GM12878 (cell line): Measurements from ENCODE around the gene COMMD10. TPM values are rescaled to one million over a fixed set of nuclear protein-coding genes. Genes with fewer than 3 reads are reported as not detected.

Experiments used
- ATAC-seq: fragments of 200-7000 bp; cut with Tn5 transposase; 3 replicates; pipeline ENCODE4 v1.9.1; 2020; ENCODE audit warnings: mild to moderate bottlenecking, moderate library complexity
- BruUV-seq: library from RNA; stranded (reverse); fragments of 400-500 nt; replicated peaks from 2 replicates; lab custom pipeline; 2021; lab: Mats Ljungman, UMichigan
- CTCF ChIA-PET: fragments of 300-600 bp; sonication (Branson Sonifier 250); formaldehyde crosslinking; extraction: SDS; loops from one replicate; lab custom pipeline; 2021; ENCODE audit warnings: inconsistent platforms; lab: Yijun Ruan, JAX
- POLR2A ChIA-PET: fragments of 350-600 bp; formaldehyde crosslinking; extraction: SDS; loops from one replicate; lab custom pipeline; 2021; ENCODE audit warnings: inconsistent platforms; lab: Charles Lee
- RAD21 ChIA-PET: fragments of 300-600 bp; sonication (Branson Sonifier 250); formaldehyde crosslinking; loops from one replicate; lab custom pipeline; 2023; ENCODE audit warnings: antibody characterized with exemption; ENCODE audit not compliant: unreplicated experiment; lab: Charles Lee
- SMC1A ChIA-PET: fragments of 300-600 bp; sonication (Branson Sonifier 250); formaldehyde crosslinking; loops from one replicate; lab custom pipeline; 2023; ENCODE audit not compliant: unreplicated experiment, uncharacterized antibody; lab: Charles Lee
- DNase-seq: peaks from one replicate; pipeline ENCODE4 v3.0.0-alpha.2; 2011; ENCODE audit warnings: low read depth, low spot score
- FAIRE-seq: peaks from 3 replicates; lab custom pipeline; 2011; peaks lifted over from hg19 to GRCh38; lab: Jason Lieb, UNC
- H2AFZ ChIP-seq: 2 replicates; pipeline ENCODE4 v1.6.0; 2011; ENCODE audit warnings: low read depth, low read length, control low read depth; ENCODE audit not compliant: control insufficient read depth
- H3K27ac ChIP-seq: 2 replicates; pipeline ENCODE4 v1.5.1; 2011; ENCODE audit warnings: control low read depth; ENCODE audit not compliant: control insufficient read depth, insufficient read depth
- H3K27me3 ChIP-seq, 2 experiments: replicated peaks in 1 of 2; 2 replicates each; pipeline versions ENCODE4 v1.6.0 to v1.6.1; 2011; ENCODE audit warnings: low read length in 1 of 2; ENCODE audit not compliant: control insufficient read depth in 2 of 2, insufficient read depth in 2 of 2
- H3K36me3 ChIP-seq, 2 experiments: 2 replicates each; pipeline ENCODE4 v1.5.1; 2011; ENCODE audit warnings: low read length in 1 of 2; ENCODE audit not compliant: control insufficient read depth in 2 of 2, insufficient read depth in 2 of 2
- H3K4me1 ChIP-seq: 2 replicates; pipeline ENCODE4 v1.6.1; 2011; ENCODE audit warnings: mild to moderate bottlenecking, low read length, moderate library complexity, mixed read lengths; ENCODE audit not compliant: control insufficient read depth, insufficient read depth
- H3K4me2 ChIP-seq: 2 replicates; pipeline ENCODE4 v1.6.0; 2011; ENCODE audit warnings: control low read depth; ENCODE audit not compliant: control insufficient read depth, insufficient read depth
- H3K4me3 ChIP-seq: fragments of 200-600 bp; sonication (generic); 2 replicates; pipeline ENCODE4 v1.5.1; 2016
- H3K79me2 ChIP-seq: 2 replicates; pipeline ENCODE4 v1.6.0; 2011; ENCODE audit warnings: low read length; ENCODE audit not compliant: control insufficient read depth, insufficient read depth
- H3K9ac ChIP-seq: 2 replicates; pipeline ENCODE4 v1.8.0; 2011; ENCODE audit warnings: low read length, control low read depth, mixed read lengths; ENCODE audit not compliant: control insufficient read depth, insufficient read depth
- H3K9me3 ChIP-seq: replicated peaks from 3 replicates; pipeline ENCODE4 v1.5.1; 2011; ENCODE audit warnings: mild to moderate bottlenecking, low read length; ENCODE audit not compliant: control insufficient read depth, insufficient read depth
- H4K20me1 ChIP-seq: 2 replicates; pipeline ENCODE4 v1.6.0; 2011; ENCODE audit not compliant: control insufficient read depth, insufficient read depth
- ATF3 ChIP-seq: IDR thresholded peaks from 2 replicates; pipeline ENCODE4 v1.6.1; 2011; ENCODE audit warnings: low read depth, mild to moderate bottlenecking, low read length, moderate library complexity, borderline replicate concordance; ENCODE audit errors: extremely low read depth
- CEBPB ChIP-seq, 2 experiments: fragments of 150-350 bp in 1 of 2; IDR thresholded peaks; 2 replicates each; pipeline ENCODE4 v1.6.1; 2012 to 2014; ENCODE audit warnings: low read depth in 2 of 2, low read length in 2 of 2, borderline replicate concordance in 1 of 2, inconsistent platforms in 1 of 2
- EP300 ChIP-seq, 2 experiments: fragments of 150-350 bp in 1 of 2; IDR thresholded peaks; 2 replicates each; pipeline ENCODE4 v1.6.1; 2011 to 2012; ENCODE audit warnings: low read depth in 2 of 2, low read length in 2 of 2, borderline replicate concordance in 1 of 2, improper control_type of control experiment in 1 of 2, inconsistent platforms in 1 of 2; ENCODE audit not compliant: control insufficient read depth in 1 of 2
- HDGF ChIP-seq: fragments of 450-650 bp; IDR thresholded peaks from 2 replicates; pipeline ENCODE4 v1.6.1; 2016; ENCODE audit warnings: antibody characterized with exemption
- IRF4 ChIP-seq: IDR thresholded peaks from 2 replicates; pipeline ENCODE4 v1.6.1; 2011; ENCODE audit warnings: low read depth, low read length
- KDM1A ChIP-seq: fragments of 200-600 bp; sonication (generic); IDR thresholded peaks from 2 replicates; pipeline ENCODE4 v1.6.1; 2016; ENCODE audit warnings: borderline replicate concordance
- PAX5 ChIP-seq: IDR thresholded peaks from 2 replicates; pipeline ENCODE4 v1.6.1; 2011; ENCODE audit warnings: low read depth, low read length, borderline replicate concordance
- RBBP5 ChIP-seq: fragments of 200-600 bp; sonication (generic); conservative IDR thresholded peaks from 2 replicates; pipeline ENCODE4 v1.6.1; 2016
- RELA ChIP-seq: fragments of 450-650 bp; IDR thresholded peaks from 2 replicates; pipeline ENCODE4 v1.8.0; 2014; ENCODE audit warnings: borderline replicate concordance; ENCODE audit not compliant: partially characterized antibody
- SMC3 ChIP-seq: IDR thresholded peaks from 2 replicates; pipeline ENCODE4 v1.6.1; 2011; ENCODE audit warnings: low read length, improper control_type of control experiment, borderline replicate concordance
- TARDBP ChIP-seq: IDR thresholded peaks from 2 replicates; pipeline ENCODE4 v1.6.1; 2016; ENCODE audit warnings: borderline replicate concordance
- TCF3 ChIP-seq: IDR thresholded peaks from 2 replicates; pipeline ENCODE4 v1.6.1; 2012; ENCODE audit warnings: low read depth, mild to moderate bottlenecking, low read length, borderline replicate concordance; ENCODE audit not compliant: insufficient read depth
- ZNF24 ChIP-seq: fragments of 450-650 bp; IDR thresholded peaks from 2 replicates; pipeline ENCODE4 v1.6.1; 2017; ENCODE audit warnings: antibody characterized with exemption, mild to moderate bottlenecking
- ZNF687 ChIP-seq: fragments of 450-650 bp; IDR thresholded peaks from 2 replicates; pipeline ENCODE4 v1.6.1; 2017; ENCODE audit warnings: mild to moderate bottlenecking, moderate library complexity
- ZZZ3 ChIP-seq: IDR thresholded peaks from 2 replicates; pipeline ENCODE4 v1.6.1; 2011; ENCODE audit warnings: low read depth; ENCODE audit not compliant: control insufficient read depth, insufficient read length
- WGBS: methylation state at CpG from one replicate; pipeline ENCODE4 v1.1.6; 2016; ENCODE audit warnings: low lambda C conversion rate; ENCODE audit not compliant: insufficient replicate concordance, insufficient coverage; ENCODE audit errors: missing lambda C conversion rate; 5-methylcytosine and 5-hydroxymethylcytosine counted together
- in situ Hi-C: fragments of 300-500 bp; cut with MboI; formaldehyde crosslinking; loops from 9 replicates; pipeline ENCODE4 v1.14.3; 2018; ENCODE audit warnings: mixed read lengths
- intact Hi-C: fragments of 100-400 bp; cut with micrococcal nuclease; formaldehyde crosslinking; loops from one replicate; pipeline ENCODE4 v1.14.2; 2022; ENCODE audit not compliant: unreplicated experiment
- polyA plus RNA-seq, 11 experiments: library from polyadenylated mRNA; depleted of rRNA in 4 of 11; unstranded in 6 of 11; stranded (reverse) in 5 of 11; fragments of >200 nt; fragmentation: Nextera tagmentation in 4 of 11; fragmentation: Illumina TruSeq in 1 of 11; extraction: Ambion mirVana in 4 of 11; extraction: Trizol in 1 of 11; gene quantifications; 1 replicate in 1 of 11; 2 replicates in 10 of 11; pipeline versions ENCODE4 v1.2.1 to v1.2.3, GENCODE V29; 2011 to 2016; ENCODE audit warnings: inconsistent platforms in 2 of 11, missing spikeins in 2 of 11, low read depth in 1 of 11
- total RNA-seq, 4 experiments: library from RNA; depleted of rRNA in 3 of 4; stranded (reverse); fragments of >200 nt in 3 of 4; fragmentation: Illumina TruSeq in 1 of 4; extraction: Trizol in 1 of 4; gene quantifications; 2 replicates each; pipeline versions ENCODE4 v1.2.1 to v1.2.3, GENCODE V29; 2013 to 2021

The COMMD10 gene
- total and polyA plus RNA-seq, 10 of the 15 experiments (the other 5 are each of a cell fraction or from before 2014, with no cell fraction given) = 19.6 to 98.7 (median 28.0) TPM

GRCh38 chr5:116174111-116174510 lies 89.3 kb downstream of the COMMD10 start:
- TF ChIP-seq HDGF = no peak
- TF ChIP-seq SMC3 = no peak
- no peak for TF ChIP-seq TARDBP
- TF ChIP-seq CEBPB (IDR thresholded peaks at IDR 0.05; ENCODE audit: borderline replicate concordance in 1 of 2, low read depth in 2 of 2, low read length in 2 of 2) = no peak
- no peak for TF ChIP-seq ZNF24
- TF ChIP-seq ZZZ3 = no peak
- no peak for TF ChIP-seq ATF3
- TF ChIP-seq IRF4 = no peak
- TF ChIP-seq RBBP5 = no peak
- TF ChIP-seq ZNF687 = no peak
- TF ChIP-seq RELA = no peak
- TF ChIP-seq TCF3 = no peak
- TF ChIP-seq EP300 (IDR thresholded peaks at IDR 0.05; ENCODE audit: borderline replicate concordance in 1 of 2, control insufficient read depth in 1 of 2, low read depth in 2 of 2, low read length in 2 of 2) = no peak
- no peak for TF ChIP-seq PAX5
- TF ChIP-seq KDM1A = no peak
- RAD21 ChIA-PET = no interaction called here
- SMC1A ChIA-PET = interaction anchor here (1.0 kb wide), 1 partner anchor 11 kb away, joined by 3 read pairs; no protein-coding TSS in a partner anchor
- 100% methylated on average over 1 of the region's 1 CpG for WGBS
- Histone ChIP-seq H3K36me3 (no peaks in the 10 kb centered on the region), H3K79me2 (no peaks in the 10 kb centered on the region), H3K27ac (no peak overlapping the region), H3K27me3 (no peaks in the 10 kb centered on the region), H3K9ac (no peak overlapping the region), H3K4me1 (no peaks in the 10 kb centered on the region), H3K9me3 (no peaks in the 10 kb centered on the region), H4K20me1 (no peaks in the 10 kb centered on the region), H2AFZ (no peak overlapping the region), H3K4me2 (no peak overlapping the region), H3K4me3 (no peak overlapping the region)
- intact Hi-C loops (no loop called here), in situ Hi-C loops (no loop called here)
- no peak for DNase-seq
- no peak for FAIRE-seq
- CTCF ChIA-PET = no interaction called here
- no peak for ATAC-seq
- BruUV-seq = no TSS peak
- POLR2A ChIA-PET = no interaction called here
